ENCODE data around the gene MORN4. TPM values are rescaled to one million over a fixed set of nuclear protein-coding genes. Genes with fewer than 3 reads are reported as not detected.

MORN4 gene
- total and polyA plus RNA-seq, 9 of the 15 experiments (the other 6 are each of a cell fraction or from before 2014, with no cell fraction given), result 8.3 to 23.9 (median 11.7) TPM

DNA sequence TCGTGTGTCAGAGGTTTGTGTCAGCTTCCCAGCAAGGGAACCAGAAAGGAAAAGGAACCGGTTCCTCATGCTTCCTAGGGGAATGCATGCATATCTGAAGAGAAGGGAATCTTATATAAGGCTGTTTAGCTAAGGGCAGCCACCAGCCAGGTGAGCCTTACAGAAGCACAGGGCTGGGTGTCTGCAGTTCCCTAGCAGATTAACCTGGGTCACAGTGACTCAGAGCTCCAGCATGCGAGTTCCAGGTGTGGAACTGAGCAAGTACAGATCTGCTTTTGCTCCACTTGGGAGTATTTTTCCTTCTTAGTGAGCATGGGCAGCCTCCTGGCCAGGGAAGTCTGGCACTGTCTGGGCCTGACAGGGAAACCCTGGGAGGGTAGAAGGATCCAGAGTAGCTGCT is 61.7 kb downstream of the MORN4 start (continued):
- TF ChIP-seq, protein P1, sequence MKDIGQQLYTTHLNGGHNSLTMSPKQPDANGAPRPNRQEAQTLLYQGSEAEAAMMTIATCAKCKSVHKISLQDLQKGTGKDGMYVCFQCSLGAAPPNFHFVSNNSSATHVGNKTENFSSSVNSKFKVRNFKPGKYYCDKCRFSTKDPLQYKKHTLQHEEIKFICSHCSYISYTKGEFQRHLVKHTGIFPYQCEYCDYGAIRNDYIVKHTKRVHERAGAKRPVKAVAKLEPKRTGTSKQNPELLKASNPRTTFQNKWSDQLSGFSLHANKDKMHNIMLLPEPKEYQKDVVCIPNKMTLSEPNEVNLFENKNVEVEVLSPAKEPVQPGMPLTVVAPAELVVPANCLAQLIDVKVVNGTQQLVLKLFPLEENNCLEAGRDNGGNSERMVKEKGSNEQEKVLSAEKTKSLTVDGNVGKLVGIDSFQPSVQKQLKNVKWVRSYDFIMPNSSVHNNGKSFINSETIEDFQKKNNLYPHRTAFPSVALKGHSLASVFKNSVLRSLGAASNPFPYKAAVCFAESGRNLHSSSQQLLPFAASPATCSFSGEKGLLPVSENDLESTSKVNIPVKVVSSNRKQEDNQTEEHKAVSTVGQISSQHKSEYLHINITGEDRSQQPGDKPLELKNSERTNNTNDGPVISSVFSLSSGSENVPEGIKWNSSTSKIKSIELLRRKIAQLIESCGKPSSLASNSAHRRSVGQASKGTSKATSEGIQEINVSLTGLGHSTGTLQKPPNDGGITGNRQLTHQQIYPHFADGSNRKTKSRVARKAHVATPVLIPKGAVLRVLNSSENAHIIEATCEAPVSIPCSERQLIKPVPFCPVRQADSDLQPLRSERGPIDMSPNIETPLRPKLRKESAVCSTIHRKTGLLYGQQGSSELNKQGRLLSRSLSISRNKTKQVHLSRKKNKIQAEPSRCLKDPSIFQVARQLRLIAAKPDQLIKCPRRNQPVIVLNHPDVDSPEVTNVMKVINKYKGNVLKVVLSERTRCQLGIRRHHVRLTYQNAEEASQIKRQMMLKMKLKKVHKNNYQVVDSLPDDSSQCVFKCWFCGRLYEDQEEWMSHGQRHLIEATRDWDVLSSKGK (CRISPR knock-in tag; IDR thresholded peaks at IDR 0.05), result no peak
- no peak for TF ChIP-seq POLR2AphosphoS5 (IDR thresholded peaks at IDR 0.05; ENCODE audit: control insufficient read depth, insufficient read depth, low read depth, low read length)
- no peak for TF ChIP-seq CHD4 (IDR thresholded peaks at IDR 0.05; ENCODE audit: insufficient read depth, insufficient replicate concordance, low read depth, low read length, poor library complexity, severe bottlenecking)
- TF ChIP-seq, protein P2, sequence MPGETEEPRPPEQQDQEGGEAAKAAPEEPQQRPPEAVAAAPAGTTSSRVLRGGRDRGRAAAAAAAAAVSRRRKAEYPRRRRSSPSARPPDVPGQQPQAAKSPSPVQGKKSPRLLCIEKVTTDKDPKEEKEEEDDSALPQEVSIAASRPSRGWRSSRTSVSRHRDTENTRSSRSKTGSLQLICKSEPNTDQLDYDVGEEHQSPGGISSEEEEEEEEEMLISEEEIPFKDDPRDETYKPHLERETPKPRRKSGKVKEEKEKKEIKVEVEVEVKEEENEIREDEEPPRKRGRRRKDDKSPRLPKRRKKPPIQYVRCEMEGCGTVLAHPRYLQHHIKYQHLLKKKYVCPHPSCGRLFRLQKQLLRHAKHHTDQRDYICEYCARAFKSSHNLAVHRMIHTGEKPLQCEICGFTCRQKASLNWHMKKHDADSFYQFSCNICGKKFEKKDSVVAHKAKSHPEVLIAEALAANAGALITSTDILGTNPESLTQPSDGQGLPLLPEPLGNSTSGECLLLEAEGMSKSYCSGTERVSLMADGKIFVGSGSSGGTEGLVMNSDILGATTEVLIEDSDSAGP (CRISPR knock-in tag; IDR thresholded peaks at IDR 0.05), result no peak
- no peak for TF ChIP-seq ZNF232 (CRISPR knock-in tag; IDR thresholded peaks at IDR 0.05)
- no peak for TF ChIP-seq ZNF133 (CRISPR knock-in tag; IDR thresholded peaks at IDR 0.05)
- TF ChIP-seq ZFP1 (CRISPR knock-in tag; IDR thresholded peaks at IDR 0.05), result no peak
- TF ChIP-seq CBFA2T2 (conservative IDR thresholded peaks at IDR 0.05), result no peak
- no peak for TF ChIP-seq ZNF140 (CRISPR knock-in tag; IDR thresholded peaks at IDR 0.05)
